ENCODE results near the gene MTCL3.

- TF ChIP-seq CTCF (IDR thresholded peaks at IDR 0.05; ENCODE audit: insufficient read depth, low read length, poor library complexity, severe bottlenecking) (no peak), EZH2phosphoT487 (conservative IDR thresholded peaks at IDR 0.05; ENCODE audit: low read length) (no peak)
Observed at GRCh38 chr6:127434651-127435050, 84.5 kb downstream of the MTCL3 start.

Data from SU-DHL-6 (cell line).